Measurements from ENCODE around the gene UBE3C. TPM values are rescaled to one million over a fixed set of nuclear protein-coding genes. Genes with fewer than 3 reads are reported as not detected.

Gene UBE3C
- total and polyA plus RNA-seq, 2 donors (not counting 3 experiments of a cell fraction or from before 2014, with no cell fraction given), result 45.1 to 77.3 TPM

GRCh38 chr7:157220916-157221569 lies 82.3 kb downstream of the UBE3C start:
- Histone ChIP-seq H3K36me3 (ENCODE audit: control insufficient read depth in 2 of 2, extremely low read depth in 1 of 2, insufficient read depth in 2 of 2, low read length in 2 of 2) (peaks cover 13 to 15% of the 10 kb centered on the region in 2 experiments), H3K4me1 (ENCODE audit: control insufficient read depth, extremely low read depth, insufficient read depth, low read length) (no peaks in the 10 kb centered on the region), H3K27ac (ENCODE audit: insufficient read depth, low read depth, low read length) (no peak overlapping the region), H4K20me1 (replicated peaks; ENCODE audit: control insufficient read depth, extremely low read depth, insufficient read depth, low read length) (no peaks in the 10 kb centered on the region), H3K9me1 (replicated peaks; ENCODE audit: control insufficient read depth, extremely low read depth, insufficient read depth, low read length) (no peaks in the 10 kb centered on the region), H3K4me3 (replicated peaks in 1 of 3; ENCODE audit: insufficient read depth in 1 of 3, low read depth in 1 of 3, low read length in 3 of 3) (no peak overlapping the region), H3K27me3 (ENCODE audit: control insufficient read depth in 2 of 2, insufficient read depth in 2 of 2, low read length in 2 of 2) (no peaks in the 10 kb centered on the region), H3K79me2 (ENCODE audit: control insufficient read depth, insufficient read depth, low read length) (no peaks in the 10 kb centered on the region), H3K9me3 (replicated peaks; ENCODE audit: control insufficient read depth, insufficient read depth, low read length) (no peaks in the 10 kb centered on the region), H3K4me2 (ENCODE audit: insufficient read depth, low read length) (no peak overlapping the region), H2AFZ (ENCODE audit: low read depth, low read length) (no peak overlapping the region), H3K9ac (replicated peaks; ENCODE audit: extremely low read depth, insufficient read depth, low read length) (no peak overlapping the region)
- DNase-seq (ENCODE audit: low read depth, low spot score), result no peak
- intact Hi-C loops (cut with micrococcal nuclease) (no loop called here), dilution Hi-C loops (cut with MboI; ENCODE audit: extremely low pct_ligation_motif_present, low sequenced_read_pairs) (no loop called here)
- BruUV-seq (replicated peaks), result no TSS peak
- ChIA-PET POLR2A (no interaction called here), CTCF (interaction anchor here (1.2 kb wide), 1 partner anchor 13 kb away, joined by 3 read pairs; no protein-coding TSS in a partner anchor)
- FAIRE-seq, result no peak
- TF ChIP-seq EZH2 (IDR thresholded peaks at IDR 0.05; ENCODE audit: borderline replicate concordance, low read depth, low read length, severe bottlenecking), result no peak
- TF ChIP-seq GATA2 (IDR thresholded peaks at IDR 0.05; ENCODE audit: insufficient read depth, insufficient read length, low read depth, low read length), result no peak
- TF ChIP-seq MAX (IDR thresholded peaks at IDR 0.05; ENCODE audit: insufficient read depth, insufficient read length), result no peak
- no peak for TF ChIP-seq CTCF (IDR thresholded peaks at IDR 0.05; ENCODE audit: extremely low read depth in 1 of 2, insufficient read depth in 1 of 2, low read depth in 1 of 2, low read length in 2 of 2)
- no peak for TF ChIP-seq FOS (IDR thresholded peaks at IDR 0.05; ENCODE audit: borderline replicate concordance, insufficient read depth, low read length)
- TF ChIP-seq MYC (IDR thresholded peaks at IDR 0.05; ENCODE audit: low read depth, low read length), result no peak
- TF ChIP-seq POLR2AphosphoS5 (IDR thresholded peaks at IDR 0.05; ENCODE audit: insufficient read depth, low read depth, low read length), result no peak
- no peak for TF ChIP-seq JUN (IDR thresholded peaks at IDR 0.05; ENCODE audit: borderline replicate concordance, insufficient read depth, insufficient read length, low read depth)
- TF ChIP-seq POLR2A (IDR thresholded peaks at IDR 0.05; ENCODE audit: low read depth, low read length), result no peak

All from endothelial cell of umbilical vein (primary cell).